Measurements from ENCODE around the gene JPH2.

The JPH2 gene

GRCh38 chr20:44174996-44175765 lies 11.8 kb downstream of the JPH2 start:
- H3K36me3 ChIP-seq (ENCODE audit: control insufficient read depth, insufficient read depth, low read length): no peaks in the 10 kb centered on the region
- no peak for DNase-seq (ENCODE audit: low read depth, low spot score)
- no peak overlapping the region for H3K27ac ChIP-seq (ENCODE audit: low read length)
- no peak overlapping the region for H3K4me3 ChIP-seq (ENCODE audit: low read length)
- H3K4me1 ChIP-seq (ENCODE audit: control insufficient read depth, insufficient read depth, low read length): no peaks in the 10 kb centered on the region
- H3K27me3 ChIP-seq (ENCODE audit: control insufficient read depth, insufficient read depth, low read length): no peaks in the 10 kb centered on the region
- no peaks in the 10 kb centered on the region for H3K9me3 ChIP-seq (ENCODE audit: control insufficient read depth, insufficient read depth, low read length)
- WGBS (ENCODE audit: insufficient coverage, insufficient read length): no CpG with 5 or more reads among the region's 13 CpGs

GRCh38 chr20:44173846-44174245 lies 13.1 kb downstream of the JPH2 start:
- Histone ChIP-seq H3K4me1 (ENCODE audit: control insufficient read depth, insufficient read depth, low read length) (no peaks in the 10 kb centered on the region), H3K27me3 (ENCODE audit: control insufficient read depth, insufficient read depth, low read length) (no peaks in the 10 kb centered on the region), H3K9me3 (ENCODE audit: control insufficient read depth, insufficient read depth, low read length) (no peaks in the 10 kb centered on the region), H3K4me3 (ENCODE audit: low read length) (no peak overlapping the region), H3K36me3 (ENCODE audit: control insufficient read depth, insufficient read depth, low read length) (no peaks in the 10 kb centered on the region), H3K27ac (ENCODE audit: low read length) (no peak overlapping the region)
- WGBS (ENCODE audit: insufficient coverage, insufficient read length): no CpG with 5 or more reads among the region's 8 CpGs
- no peak for DNase-seq (ENCODE audit: low read depth, low spot score)

- DNase-seq (ENCODE audit: low read depth, low spot score): no peak
- H3K9me3 ChIP-seq (ENCODE audit: control insufficient read depth, insufficient read depth, low read length): no peaks in the 10 kb centered on the region
- no peaks in the 10 kb centered on the region for H3K4me1 ChIP-seq (ENCODE audit: control insufficient read depth, insufficient read depth, low read length)
- H3K27me3 ChIP-seq (ENCODE audit: control insufficient read depth, insufficient read depth, low read length): no peaks in the 10 kb centered on the region
- 83% methylated on average over 3 of the region's 5 CpGs for WGBS (ENCODE audit: insufficient coverage, insufficient read length)
- no peak overlapping the region for H3K4me3 ChIP-seq (ENCODE audit: low read length)
- H3K27ac ChIP-seq (ENCODE audit: low read length): no peak overlapping the region
- no peaks in the 10 kb centered on the region for H3K36me3 ChIP-seq (ENCODE audit: control insufficient read depth, insufficient read depth, low read length)
These were observed 13.9 kb downstream of the JPH2 start for GRCh38 chr20:44173116-44173515.

GRCh38 chr20:44172572-44172950 lies 14.4 kb downstream of the JPH2 start:
- no peak overlapping the region for H3K4me3 ChIP-seq (ENCODE audit: low read length)
- H3K27me3 ChIP-seq (ENCODE audit: control insufficient read depth, insufficient read depth, low read length): no peaks in the 10 kb centered on the region
- no peaks in the 10 kb centered on the region for H3K9me3 ChIP-seq (ENCODE audit: control insufficient read depth, insufficient read depth, low read length)
- no peak for DNase-seq (ENCODE audit: low read depth, low spot score)
- no peaks in the 10 kb centered on the region for H3K4me1 ChIP-seq (ENCODE audit: control insufficient read depth, insufficient read depth, low read length)
- no peaks in the 10 kb centered on the region for H3K36me3 ChIP-seq (ENCODE audit: control insufficient read depth, insufficient read depth, low read length)
- no peak overlapping the region for H3K27ac ChIP-seq (ENCODE audit: low read length)
- no CpG with 5 or more reads among the region's 2 CpGs for WGBS (ENCODE audit: insufficient coverage, insufficient read length)

- no peak overlapping the region for H3K27ac ChIP-seq (ENCODE audit: low read length)
- H3K4me1 ChIP-seq (ENCODE audit: control insufficient read depth, insufficient read depth, low read length): no peaks in the 10 kb centered on the region
- no peak overlapping the region for H3K4me3 ChIP-seq (ENCODE audit: low read length)
- DNase-seq (ENCODE audit: low read depth, low spot score): no peak
- no peaks in the 10 kb centered on the region for H3K9me3 ChIP-seq (ENCODE audit: control insufficient read depth, insufficient read depth, low read length)
- H3K27me3 ChIP-seq (ENCODE audit: control insufficient read depth, insufficient read depth, low read length): no peaks in the 10 kb centered on the region
- H3K36me3 ChIP-seq (ENCODE audit: control insufficient read depth, insufficient read depth, low read length): no peaks in the 10 kb centered on the region
- no CpG with 5 or more reads among the region's 6 CpGs for WGBS (ENCODE audit: insufficient coverage, insufficient read length)
These were observed 15.0 kb downstream of the JPH2 start for GRCh38 chr20:44171775-44172571.

- no peaks in the 10 kb centered on the region for H3K4me1 ChIP-seq (ENCODE audit: control insufficient read depth, insufficient read depth, low read length)
- H3K4me3 ChIP-seq (ENCODE audit: low read length): no peak overlapping the region
- no peaks in the 10 kb centered on the region for H3K27me3 ChIP-seq (ENCODE audit: control insufficient read depth, insufficient read depth, low read length)
- H3K9me3 ChIP-seq (ENCODE audit: control insufficient read depth, insufficient read depth, low read length): no peaks in the 10 kb centered on the region
- WGBS (ENCODE audit: insufficient coverage, insufficient read length): no CpG with 5 or more reads among the region's 7 CpGs
- no peak overlapping the region for H3K27ac ChIP-seq (ENCODE audit: low read length)
- no peak for DNase-seq (ENCODE audit: low read depth, low spot score)
- no peaks in the 10 kb centered on the region for H3K36me3 ChIP-seq (ENCODE audit: control insufficient read depth, insufficient read depth, low read length)
These were observed 16.1 kb downstream of the JPH2 start for GRCh38 chr20:44170816-44171410.

- Histone ChIP-seq H3K4me1 (ENCODE audit: control insufficient read depth, insufficient read depth, low read length) (no peaks in the 10 kb centered on the region), H3K27ac (ENCODE audit: low read length) (no peak overlapping the region), H3K27me3 (ENCODE audit: control insufficient read depth, insufficient read depth, low read length) (no peaks in the 10 kb centered on the region), H3K36me3 (ENCODE audit: control insufficient read depth, insufficient read depth, low read length) (no peaks in the 10 kb centered on the region), H3K4me3 (ENCODE audit: low read length) (no peak overlapping the region), H3K9me3 (ENCODE audit: control insufficient read depth, insufficient read depth, low read length) (no peaks in the 10 kb centered on the region)
- WGBS (ENCODE audit: insufficient coverage, insufficient read length): no CpG with 5 or more reads among the region's 3 CpGs
- DNase-seq (ENCODE audit: low read depth, low spot score): no peak
These were observed 19.3 kb downstream of the JPH2 start for GRCh38 chr20:44167736-44168135.

GRCh38 chr20:44166477-44166876 lies 20.5 kb downstream of the JPH2 start:
- no peak for DNase-seq (ENCODE audit: low read depth, low spot score)
- H3K27me3 ChIP-seq (ENCODE audit: control insufficient read depth, insufficient read depth, low read length): no peaks in the 10 kb centered on the region
- H3K4me1 ChIP-seq (ENCODE audit: control insufficient read depth, insufficient read depth, low read length): no peaks in the 10 kb centered on the region
- H3K4me3 ChIP-seq (ENCODE audit: low read length): no peak overlapping the region
- WGBS (ENCODE audit: insufficient coverage, insufficient read length): no CpG with 5 or more reads among the region's 4 CpGs
- H3K9me3 ChIP-seq (ENCODE audit: control insufficient read depth, insufficient read depth, low read length): no peaks in the 10 kb centered on the region
- H3K27ac ChIP-seq (ENCODE audit: low read length): no peak overlapping the region
- H3K36me3 ChIP-seq (ENCODE audit: control insufficient read depth, insufficient read depth, low read length): no peaks in the 10 kb centered on the region

- no peaks in the 10 kb centered on the region for H3K9me3 ChIP-seq (ENCODE audit: control insufficient read depth, insufficient read depth, low read length)
- H3K4me1 ChIP-seq (ENCODE audit: control insufficient read depth, insufficient read depth, low read length): no peaks in the 10 kb centered on the region
- no peak overlapping the region for H3K27ac ChIP-seq (ENCODE audit: low read length)
- WGBS (ENCODE audit: insufficient coverage, insufficient read length): no CpG with 5 or more reads among the region's 4 CpGs
- H3K4me3 ChIP-seq (ENCODE audit: low read length): no peak overlapping the region
- DNase-seq (ENCODE audit: low read depth, low spot score): no peak
- no peaks in the 10 kb centered on the region for H3K27me3 ChIP-seq (ENCODE audit: control insufficient read depth, insufficient read depth, low read length)
- H3K36me3 ChIP-seq (ENCODE audit: control insufficient read depth, insufficient read depth, low read length): no peaks in the 10 kb centered on the region
These were observed 21.0 kb downstream of the JPH2 start for GRCh38 chr20:44166008-44166407.

- Histone ChIP-seq H3K9me3 (ENCODE audit: control insufficient read depth, insufficient read depth, low read length) (no peaks in the 10 kb centered on the region), H3K4me3 (ENCODE audit: low read length) (no peak overlapping the region), H3K27ac (ENCODE audit: low read length) (no peak overlapping the region), H3K36me3 (ENCODE audit: control insufficient read depth, insufficient read depth, low read length) (no peaks in the 10 kb centered on the region; the same call in 1 of the 2 replicates), H3K27me3 (ENCODE audit: control insufficient read depth, insufficient read depth, low read length) (no peaks in the 10 kb centered on the region), H3K4me1 (ENCODE audit: control insufficient read depth, insufficient read depth, low read length) (no peaks in the 10 kb centered on the region; the same call in 1 of the 2 replicates)
- no peak for DNase-seq (ENCODE audit: low read depth, low spot score)
- WGBS (ENCODE audit: insufficient coverage, insufficient read length): no CpG with 5 or more reads among the region's 56 CpGs
These were observed 26.9 kb downstream of the JPH2 start for GRCh38 chr20:44160133-44160532.
